Measurements from ENCODE around the gene ROR2. TPM values are rescaled to one million over a fixed set of nuclear protein-coding genes. Genes with fewer than 3 reads are reported as not detected.

Gene ROR2
- total and polyA plus RNA-seq, 4 donors: 0.13 to 0.84 (median 0.52) TPM

DNA sequence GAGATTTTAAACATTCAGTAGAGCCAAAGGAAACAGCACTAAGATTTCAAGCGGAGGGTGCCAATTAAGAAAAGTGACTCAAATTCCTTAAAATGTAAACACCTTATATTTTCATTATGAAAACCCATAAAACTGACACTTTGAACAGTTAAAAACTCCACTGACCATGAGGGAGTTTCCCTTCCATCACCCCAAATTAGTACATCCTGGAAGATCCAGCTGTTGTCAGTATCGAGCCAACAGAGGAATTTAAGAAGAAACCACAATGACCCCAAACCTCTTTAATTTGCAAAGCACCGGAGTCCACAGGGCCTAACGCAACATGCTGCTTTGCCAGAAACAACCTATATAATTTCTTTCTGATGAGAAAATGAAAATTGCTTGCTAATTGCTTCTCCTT is 41.3 kb downstream of the ROR2 start:
- H3K4me1 ChIP-seq (ENCODE audit: control insufficient read depth in 4 of 4, insufficient read depth in 4 of 4, low read length in 3 of 4): peaks cover 0 to 6% (median 0%) of the 10 kb centered on the region in 4 donors
- no peak overlapping the region for H3K9ac ChIP-seq (ENCODE audit: low read depth in 1 of 2, low read length in 2 of 2)
- H3K4me3 ChIP-seq (ENCODE audit: low read depth in 1 of 3, low read length in 3 of 3): no peak overlapping the region
- WGBS: 66% methylated on average over 4 of the region's 4 CpGs
- H3K27ac ChIP-seq (ENCODE audit: low read depth in 1 of 2, low read length in 2 of 2): no peak overlapping the region
- H3K9me3 ChIP-seq (ENCODE audit: control insufficient read depth in 4 of 4, low read length in 3 of 4): no peaks in the 10 kb centered on the region
- TF ChIP-seq JUND (IDR thresholded peaks at IDR 0.05): no peak
- TF ChIP-seq, protein P1, sequence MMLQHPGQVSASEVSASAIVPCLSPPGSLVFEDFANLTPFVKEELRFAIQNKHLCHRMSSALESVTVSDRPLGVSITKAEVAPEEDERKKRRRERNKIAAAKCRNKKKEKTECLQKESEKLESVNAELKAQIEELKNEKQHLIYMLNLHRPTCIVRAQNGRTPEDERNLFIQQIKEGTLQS (IDR thresholded peaks at IDR 0.05): no peak
- no peak for TF ChIP-seq YY1 (IDR thresholded peaks at IDR 0.05)
- TF ChIP-seq MAX (IDR thresholded peaks at IDR 0.05): no peak
- TF ChIP-seq, protein P2, sequence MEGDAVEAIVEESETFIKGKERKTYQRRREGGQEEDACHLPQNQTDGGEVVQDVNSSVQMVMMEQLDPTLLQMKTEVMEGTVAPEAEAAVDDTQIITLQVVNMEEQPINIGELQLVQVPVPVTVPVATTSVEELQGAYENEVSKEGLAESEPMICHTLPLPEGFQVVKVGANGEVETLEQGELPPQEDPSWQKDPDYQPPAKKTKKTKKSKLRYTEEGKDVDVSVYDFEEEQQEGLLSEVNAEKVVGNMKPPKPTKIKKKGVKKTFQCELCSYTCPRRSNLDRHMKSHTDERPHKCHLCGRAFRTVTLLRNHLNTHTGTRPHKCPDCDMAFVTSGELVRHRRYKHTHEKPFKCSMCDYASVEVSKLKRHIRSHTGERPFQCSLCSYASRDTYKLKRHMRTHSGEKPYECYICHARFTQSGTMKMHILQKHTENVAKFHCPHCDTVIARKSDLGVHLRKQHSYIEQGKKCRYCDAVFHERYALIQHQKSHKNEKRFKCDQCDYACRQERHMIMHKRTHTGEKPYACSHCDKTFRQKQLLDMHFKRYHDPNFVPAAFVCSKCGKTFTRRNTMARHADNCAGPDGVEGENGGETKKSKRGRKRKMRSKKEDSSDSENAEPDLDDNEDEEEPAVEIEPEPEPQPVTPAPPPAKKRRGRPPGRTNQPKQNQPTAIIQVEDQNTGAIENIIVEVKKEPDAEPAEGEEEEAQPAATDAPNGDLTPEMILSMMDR (IDR thresholded peaks at IDR 0.05; ENCODE audit: low read depth, low read length, missing input control): no peak
- peaks cover 0 to 2% (median 0%) of the 10 kb centered on the region in 4 donors for H3K27me3 ChIP-seq (ENCODE audit: control insufficient read depth in 4 of 4, insufficient read depth in 4 of 4, low read length in 3 of 4)
- no peak for DNase-seq (ENCODE audit: low spot score)
- H3K36me3 ChIP-seq (ENCODE audit: control insufficient read depth in 4 of 4, insufficient read depth in 3 of 4, low read depth in 1 of 4, low read length in 3 of 4): no peaks in the 10 kb centered on the region

- DNase-seq (ENCODE audit: low spot score): no peak
- H3K4me3 ChIP-seq (ENCODE audit: low read depth in 1 of 3, low read length in 3 of 3): no peak overlapping the region
- H3K27me3 ChIP-seq (ENCODE audit: control insufficient read depth in 4 of 4, insufficient read depth in 4 of 4, low read length in 3 of 4): peaks cover 0 to 2% (median 0%) of the 10 kb centered on the region in 4 donors
- TF ChIP-seq ZBTB33 (IDR thresholded peaks at IDR 0.05): no peak
- WGBS: 48% methylated on average over 2 of the region's 2 CpGs
- no peaks in the 10 kb centered on the region for H3K9me3 ChIP-seq (ENCODE audit: control insufficient read depth in 4 of 4, low read length in 3 of 4)
- H3K36me3 ChIP-seq (ENCODE audit: control insufficient read depth in 4 of 4, insufficient read depth in 3 of 4, low read depth in 1 of 4, low read length in 3 of 4): no peaks in the 10 kb centered on the region
- H3K27ac ChIP-seq (ENCODE audit: low read depth in 1 of 2, low read length in 2 of 2): no peak overlapping the region
- H3K4me1 ChIP-seq (ENCODE audit: control insufficient read depth in 4 of 4, insufficient read depth in 4 of 4, low read length in 3 of 4): peaks cover 0 to 6% (median 0%) of the 10 kb centered on the region in 4 donors
- no peak overlapping the region for H3K9ac ChIP-seq (ENCODE audit: low read depth in 1 of 2, low read length in 2 of 2)
These were observed 41.8 kb downstream of the ROR2 start for GRCh38 chr9:91908293-91908623.

DNA sequence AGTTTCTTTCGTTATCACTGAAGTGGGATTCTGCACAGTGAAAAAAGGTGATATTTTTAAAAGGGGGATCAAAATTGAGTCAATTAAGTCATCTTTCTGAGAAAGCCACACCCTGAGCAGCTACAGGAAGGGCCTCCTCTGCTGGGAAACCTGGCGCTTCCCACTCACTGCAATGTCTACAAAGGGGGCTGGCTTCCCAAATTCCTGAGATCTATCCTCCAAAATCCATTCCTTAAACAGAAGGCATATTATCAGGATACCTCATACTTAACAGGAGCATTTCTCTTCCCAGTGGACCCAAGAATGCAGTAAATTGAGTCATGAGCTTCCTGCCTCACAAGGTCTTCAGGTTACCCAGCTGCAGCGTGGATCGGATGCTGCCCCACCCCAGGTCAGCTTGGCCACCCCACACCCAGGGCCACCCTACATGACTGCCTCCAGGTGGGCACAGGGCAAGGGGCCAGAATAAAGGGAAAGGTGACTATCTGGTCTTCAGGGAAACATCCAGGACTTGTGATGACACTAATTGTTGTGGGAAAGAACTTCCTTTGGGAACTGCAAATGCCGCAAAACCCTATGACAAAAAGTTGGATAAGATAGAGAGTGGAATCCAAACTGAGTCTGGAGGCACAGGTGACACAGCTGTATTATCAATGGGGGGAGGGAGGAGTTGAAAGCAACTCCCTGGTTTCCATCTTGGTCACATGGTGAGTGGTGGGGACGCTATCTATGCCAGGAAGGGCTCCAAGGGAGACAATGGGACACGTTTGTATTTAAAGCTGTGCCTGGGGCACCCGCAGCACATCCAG is 42.3 kb downstream of the ROR2 start:
- Histone ChIP-seq H3K9ac (ENCODE audit: low read depth in 1 of 2, low read length in 2 of 2) (no peak overlapping the region), H3K4me3 (ENCODE audit: low read depth in 1 of 3, low read length in 3 of 3) (no peak overlapping the region), H3K9me3 (ENCODE audit: control insufficient read depth in 4 of 4, low read length in 3 of 4) (no peaks in the 10 kb centered on the region), H3K27me3 (ENCODE audit: control insufficient read depth in 4 of 4, insufficient read depth in 4 of 4, low read length in 3 of 4) (peaks cover 0 to 2% (median 0%) of the 10 kb centered on the region in 4 donors), H3K36me3 (ENCODE audit: control insufficient read depth in 4 of 4, insufficient read depth in 3 of 4, low read depth in 1 of 4, low read length in 3 of 4) (no peaks in the 10 kb centered on the region), H3K27ac (ENCODE audit: low read depth in 1 of 2, low read length in 2 of 2) (no peak overlapping the region), H3K4me1 (ENCODE audit: control insufficient read depth in 4 of 4, insufficient read depth in 4 of 4, low read length in 3 of 4) (peaks cover 0 to 6% (median 0%) of the 10 kb centered on the region in 4 donors)
- 57% methylated on average over 8 of the region's 8 CpGs for WGBS
- DNase-seq (ENCODE audit: low spot score): no peak
- TF ChIP-seq MAX (IDR thresholded peaks at IDR 0.05): no peak
- TF ChIP-seq HNF4A (conservative IDR thresholded peaks at IDR 0.05): no peak
- TF ChIP-seq, protein P2 (IDR thresholded peaks at IDR 0.05; ENCODE audit: low read depth, low read length, missing input control): no peak
- no peak for TF ChIP-seq NR2F2 (IDR thresholded peaks at IDR 0.05)
- TF ChIP-seq, protein P1 (IDR thresholded peaks at IDR 0.05): no peak
- TF ChIP-seq GABPA (IDR thresholded peaks at IDR 0.05 in 1 of 2, conservative IDR thresholded peaks at IDR 0.05 in 1 of 2): no peak
- no peak for TF ChIP-seq FOXA1 (IDR thresholded peaks at IDR 0.05)
- TF ChIP-seq, protein P3, sequence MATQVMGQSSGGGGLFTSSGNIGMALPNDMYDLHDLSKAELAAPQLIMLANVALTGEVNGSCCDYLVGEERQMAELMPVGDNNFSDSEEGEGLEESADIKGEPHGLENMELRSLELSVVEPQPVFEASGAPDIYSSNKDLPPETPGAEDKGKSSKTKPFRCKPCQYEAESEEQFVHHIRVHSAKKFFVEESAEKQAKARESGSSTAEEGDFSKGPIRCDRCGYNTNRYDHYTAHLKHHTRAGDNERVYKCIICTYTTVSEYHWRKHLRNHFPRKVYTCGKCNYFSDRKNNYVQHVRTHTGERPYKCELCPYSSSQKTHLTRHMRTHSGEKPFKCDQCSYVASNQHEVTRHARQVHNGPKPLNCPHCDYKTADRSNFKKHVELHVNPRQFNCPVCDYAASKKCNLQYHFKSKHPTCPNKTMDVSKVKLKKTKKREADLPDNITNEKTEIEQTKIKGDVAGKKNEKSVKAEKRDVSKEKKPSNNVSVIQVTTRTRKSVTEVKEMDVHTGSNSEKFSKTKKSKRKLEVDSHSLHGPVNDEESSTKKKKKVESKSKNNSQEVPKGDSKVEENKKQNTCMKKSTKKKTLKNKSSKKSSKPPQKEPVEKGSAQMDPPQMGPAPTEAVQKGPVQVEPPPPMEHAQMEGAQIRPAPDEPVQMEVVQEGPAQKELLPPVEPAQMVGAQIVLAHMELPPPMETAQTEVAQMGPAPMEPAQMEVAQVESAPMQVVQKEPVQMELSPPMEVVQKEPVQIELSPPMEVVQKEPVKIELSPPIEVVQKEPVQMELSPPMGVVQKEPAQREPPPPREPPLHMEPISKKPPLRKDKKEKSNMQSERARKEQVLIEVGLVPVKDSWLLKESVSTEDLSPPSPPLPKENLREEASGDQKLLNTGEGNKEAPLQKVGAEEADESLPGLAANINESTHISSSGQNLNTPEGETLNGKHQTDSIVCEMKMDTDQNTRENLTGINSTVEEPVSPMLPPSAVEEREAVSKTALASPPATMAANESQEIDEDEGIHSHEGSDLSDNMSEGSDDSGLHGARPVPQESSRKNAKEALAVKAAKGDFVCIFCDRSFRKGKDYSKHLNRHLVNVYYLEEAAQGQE (IDR thresholded peaks at IDR 0.05): no peak
- TF ChIP-seq FOXA2 (IDR thresholded peaks at IDR 0.05): no peak
- TF ChIP-seq RXRA (IDR thresholded peaks at IDR 0.05): no peak

Measured in liver (tissue), 9 donors.